Suppressor macrophage treated with lipopolysaccharide for 1 hour (primary cell): ENCODE data around the gene PI16.

Experiments
- DNase-seq, 3 donors: peaks; one replicate each; pipeline ENCODE4 v3.0.0-alpha.2; 2020 to 2022

Gene PI16, protein sequence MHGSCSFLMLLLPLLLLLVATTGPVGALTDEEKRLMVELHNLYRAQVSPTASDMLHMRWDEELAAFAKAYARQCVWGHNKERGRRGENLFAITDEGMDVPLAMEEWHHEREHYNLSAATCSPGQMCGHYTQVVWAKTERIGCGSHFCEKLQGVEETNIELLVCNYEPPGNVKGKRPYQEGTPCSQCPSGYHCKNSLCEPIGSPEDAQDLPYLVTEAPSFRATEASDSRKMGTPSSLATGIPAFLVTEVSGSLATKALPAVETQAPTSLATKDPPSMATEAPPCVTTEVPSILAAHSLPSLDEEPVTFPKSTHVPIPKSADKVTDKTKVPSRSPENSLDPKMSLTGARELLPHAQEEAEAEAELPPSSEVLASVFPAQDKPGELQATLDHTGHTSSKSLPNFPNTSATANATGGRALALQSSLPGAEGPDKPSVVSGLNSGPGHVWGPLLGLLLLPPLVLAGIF

DNA sequence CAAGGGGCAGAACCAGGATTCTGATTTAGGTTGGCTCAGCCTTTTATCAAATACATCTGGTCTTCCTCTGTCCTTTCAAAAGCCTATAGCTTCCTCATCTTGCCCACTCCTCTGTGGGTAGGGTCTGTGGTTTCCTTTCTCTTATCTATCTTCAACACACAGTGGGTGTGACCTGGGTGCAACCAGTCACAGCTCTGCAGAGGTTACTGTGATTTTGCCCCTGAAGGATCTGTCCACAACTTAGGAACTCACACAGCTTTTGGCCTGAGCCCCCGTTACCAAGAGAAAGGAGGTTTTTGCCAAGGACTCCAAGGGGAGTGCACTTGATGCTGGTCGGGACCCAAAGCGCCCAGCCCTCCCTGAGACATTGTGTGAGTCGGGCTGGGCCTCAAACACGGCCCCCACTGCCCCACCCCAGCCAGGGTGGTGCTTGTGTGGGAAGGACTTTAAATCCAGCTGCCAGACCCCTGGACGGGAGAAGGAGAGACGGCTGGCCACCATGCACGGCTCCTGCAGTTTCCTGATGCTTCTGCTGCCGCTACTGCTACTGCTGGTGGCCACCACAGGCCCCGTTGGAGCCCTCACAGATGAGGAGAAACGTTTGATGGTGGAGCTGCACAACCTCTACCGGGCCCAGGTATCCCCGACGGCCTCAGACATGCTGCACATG lies at the start of gene PI16:
Gene PI16, plus strand, starts transcription at position 477 of the 670 bp plus-strand sequence. Its CDS starts 23 bp downstream, at position 500.
- no peak for DNase-seq

DNA sequence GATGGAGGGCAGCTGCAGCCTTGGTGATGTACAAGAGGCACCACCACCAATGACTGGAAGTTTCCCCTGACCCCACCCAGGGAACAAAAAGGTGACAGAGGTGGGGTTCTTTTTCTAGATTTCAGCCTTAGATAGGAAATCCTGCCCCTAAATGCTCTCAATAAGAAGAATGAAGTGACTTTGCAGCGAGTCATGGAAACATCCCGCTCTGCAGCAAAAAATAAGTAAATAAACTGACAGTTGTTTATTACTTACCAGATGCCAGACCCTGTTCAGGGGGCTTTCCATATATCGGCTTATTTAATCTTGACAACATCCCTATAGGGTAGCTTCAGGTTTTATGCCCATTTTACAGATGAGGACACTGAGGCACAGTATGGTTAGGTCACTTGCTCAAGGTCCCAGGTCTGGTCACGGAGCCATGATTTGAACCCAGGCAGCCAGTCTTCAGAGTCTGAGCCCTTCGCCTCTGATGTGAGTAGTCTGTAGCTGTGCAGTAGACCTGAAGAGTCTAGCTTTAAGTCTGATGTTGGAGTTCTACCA lies 49.6 kb upstream of the PI16 start:
- no peak for DNase-seq

DNA sequence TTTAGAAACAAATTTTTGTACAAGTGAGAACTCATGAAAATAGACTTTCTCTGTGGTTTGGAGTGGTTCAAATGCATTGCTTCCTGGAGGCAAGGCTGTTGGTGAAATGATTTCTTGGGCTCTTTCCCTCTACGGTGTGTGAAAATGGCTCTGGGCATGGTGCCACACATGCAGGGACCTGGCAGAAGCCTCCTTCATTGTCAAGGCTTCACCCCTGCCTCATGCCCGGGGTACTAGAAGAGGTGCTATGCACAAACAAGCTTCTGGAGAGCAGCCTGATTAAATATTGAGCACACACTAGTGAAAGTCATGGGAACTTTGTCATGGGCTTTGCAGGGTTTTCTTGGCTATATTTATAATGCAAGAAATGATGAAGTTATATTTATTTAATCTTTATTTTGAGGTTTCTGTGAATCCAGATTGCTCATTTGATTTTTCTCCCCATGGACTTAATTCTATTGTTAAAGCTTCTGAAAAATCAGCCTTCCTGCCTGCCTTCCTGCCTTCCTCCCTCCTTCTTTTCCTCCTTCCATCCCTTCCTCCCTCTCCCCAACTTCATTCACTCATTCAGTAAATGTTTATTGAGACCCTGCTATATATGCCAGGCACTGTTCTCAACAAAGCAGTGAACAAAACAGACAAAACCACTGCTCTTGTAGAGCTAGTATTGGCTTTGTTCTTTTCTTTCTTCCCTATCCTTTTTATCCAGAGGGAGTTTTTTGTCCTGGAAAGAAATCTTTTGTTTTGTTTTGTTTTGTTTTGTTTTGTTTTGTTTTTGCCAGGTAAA lies 47.8 kb upstream of the PI16 start:
- DNase-seq: no peak

DNA sequence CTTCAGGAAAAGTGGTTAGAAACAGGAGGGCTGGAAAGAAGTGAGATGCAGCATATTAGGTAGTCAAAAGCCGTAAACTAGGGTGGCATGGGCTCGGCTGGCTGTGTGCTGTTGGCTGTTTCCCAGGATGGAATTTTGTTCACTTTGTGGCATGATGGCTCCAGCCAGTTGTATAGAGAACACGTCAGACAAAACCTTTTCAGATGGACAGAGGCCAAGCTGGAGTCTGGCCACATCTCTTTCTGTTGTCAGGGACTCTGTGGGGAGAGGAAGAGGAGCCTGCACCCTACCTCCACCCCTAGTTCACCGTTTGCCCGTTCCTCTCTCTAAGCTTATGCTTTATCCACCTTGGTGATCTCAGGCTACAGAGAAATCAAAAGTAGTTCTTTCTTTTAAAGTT lies 46.8 kb upstream of the PI16 start:
- DNase-seq: no peak

DNA sequence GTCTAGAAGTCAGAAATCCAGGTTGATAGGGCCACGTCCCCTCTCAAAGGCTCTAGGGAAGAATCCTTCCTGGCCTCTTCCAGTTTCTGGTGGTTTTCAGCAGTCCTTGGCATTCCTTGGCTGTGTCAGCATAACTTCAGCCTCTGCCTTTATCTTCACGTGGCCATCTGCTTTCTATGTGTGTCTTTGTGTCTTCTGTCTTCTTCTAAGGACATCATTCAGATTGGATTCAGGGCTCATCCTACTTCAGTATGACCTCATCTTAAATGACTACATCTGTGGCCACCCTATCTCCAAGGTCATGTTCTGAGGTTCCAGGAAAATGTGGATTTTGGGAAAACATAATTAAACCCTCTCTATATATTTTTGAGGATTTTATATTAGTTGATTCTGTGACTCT lies 45.8 kb upstream of the PI16 start:
- DNase-seq: no peak

DNA sequence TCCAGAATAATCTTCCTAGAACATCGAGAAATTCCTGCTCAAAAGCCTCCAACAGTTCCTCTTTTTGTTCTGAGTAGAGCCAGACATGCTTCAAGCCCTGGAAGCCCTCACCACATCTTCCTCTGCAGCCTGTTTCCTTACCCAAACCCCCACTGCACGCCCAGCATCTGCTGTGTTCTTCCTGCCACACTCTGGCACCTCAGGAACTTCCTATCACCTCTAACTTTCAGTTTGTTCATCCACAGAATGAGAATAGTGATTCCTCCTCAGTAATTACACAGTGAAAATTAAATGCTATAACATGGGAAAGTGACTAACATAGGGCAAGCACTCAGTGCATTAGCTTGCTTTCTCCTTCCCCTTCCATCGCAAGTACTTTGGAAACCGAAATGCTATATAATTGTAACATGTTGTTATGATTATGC lies 42.5 kb upstream of the PI16 start:
- DNase-seq: peak; percentile 31 to 32 (median 32)

DNA sequence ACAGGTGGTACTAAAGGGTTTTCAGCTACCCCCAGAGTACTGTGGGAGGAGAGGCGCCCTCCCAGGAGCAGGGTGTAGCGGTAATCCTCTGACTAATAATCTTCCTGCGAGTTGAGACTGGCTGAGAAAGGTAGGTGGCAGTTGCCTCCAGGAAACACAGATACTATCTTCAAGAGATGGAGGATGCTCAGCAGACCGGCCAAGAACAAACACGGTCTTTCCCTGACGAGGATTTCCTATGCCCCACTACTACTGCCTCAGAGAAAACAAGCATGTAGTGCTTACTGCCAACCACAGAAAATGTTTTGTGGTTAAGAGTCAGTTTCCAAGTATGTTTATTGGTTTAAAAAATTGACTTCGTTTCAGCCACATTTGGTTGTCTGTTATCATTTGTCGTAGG lies 42.0 kb upstream of the PI16 start:
- DNase-seq: no peak

DNA sequence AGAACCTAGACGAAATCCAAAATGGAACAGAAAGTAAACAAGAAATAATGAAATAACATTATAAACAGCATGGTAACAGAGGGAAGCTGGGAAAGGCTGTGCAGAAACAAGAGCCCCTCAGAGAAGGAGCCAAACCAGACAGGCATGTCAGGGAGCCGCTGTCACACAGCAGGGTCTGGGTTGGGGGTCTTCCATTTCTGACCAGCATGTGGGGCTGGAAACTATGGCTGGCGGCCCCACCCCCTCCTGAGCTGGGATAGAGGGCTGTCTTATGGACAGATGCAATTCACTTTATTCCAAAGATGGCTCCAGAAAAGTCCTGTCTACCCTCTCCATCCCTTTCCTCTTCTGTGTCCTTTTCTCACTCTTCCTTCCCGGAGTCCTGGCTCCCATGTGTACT lies 41.5 kb upstream of the PI16 start:
- no peak for DNase-seq

DNA sequence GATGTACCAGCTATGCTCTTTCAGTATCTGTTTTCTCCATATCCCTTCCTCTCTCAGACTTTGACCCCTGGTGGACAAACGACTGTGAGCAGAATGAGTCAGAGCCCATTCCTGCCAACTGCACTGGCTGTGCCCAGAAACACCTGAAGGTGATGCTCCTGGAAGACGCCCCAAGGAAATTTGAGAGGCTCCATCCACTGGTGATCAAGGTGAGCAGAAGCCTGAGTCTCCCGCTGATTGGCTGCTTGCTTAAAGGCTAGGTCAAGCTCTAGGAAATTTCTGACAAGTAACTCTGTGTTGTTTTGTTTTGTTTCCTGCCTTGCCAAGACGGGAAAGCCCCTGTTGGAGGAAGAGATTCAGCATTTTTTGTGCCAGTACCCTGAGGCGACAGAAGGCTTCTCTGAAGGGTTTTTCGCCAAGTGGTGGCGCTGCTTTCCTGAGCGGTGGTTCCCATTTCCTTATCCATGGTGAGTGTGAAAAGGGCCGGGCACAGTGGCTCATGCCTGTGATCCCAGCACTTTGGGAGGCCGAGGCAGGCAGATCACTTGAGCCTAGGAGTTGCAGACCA lies 40.2 kb upstream of the PI16 start:
- DNase-seq: peak; percentile 40 to 55 (median 47)

DNA sequence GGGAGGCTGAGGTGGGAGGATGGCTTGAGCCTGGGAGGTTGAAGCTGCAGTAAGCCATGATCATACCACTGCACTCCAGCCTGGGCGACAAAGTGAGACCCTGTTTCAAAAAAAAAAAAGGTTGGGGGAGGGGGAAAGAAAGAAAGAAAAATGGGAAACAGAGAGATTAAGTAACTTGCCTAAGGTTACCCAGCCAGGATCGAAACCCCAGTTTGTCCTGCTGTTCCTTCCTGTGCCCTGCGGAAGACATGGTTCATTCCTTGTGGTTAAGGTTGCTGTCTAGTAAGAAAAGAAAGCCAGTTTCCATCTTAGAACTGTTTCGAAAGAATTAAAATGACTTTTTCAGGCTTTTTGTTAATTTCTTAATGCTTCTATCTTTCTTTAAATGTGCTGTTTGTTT lies 38.9 kb upstream of the PI16 start:
- DNase-seq: peak in 1 of 3 donors; percentile 25

DNA sequence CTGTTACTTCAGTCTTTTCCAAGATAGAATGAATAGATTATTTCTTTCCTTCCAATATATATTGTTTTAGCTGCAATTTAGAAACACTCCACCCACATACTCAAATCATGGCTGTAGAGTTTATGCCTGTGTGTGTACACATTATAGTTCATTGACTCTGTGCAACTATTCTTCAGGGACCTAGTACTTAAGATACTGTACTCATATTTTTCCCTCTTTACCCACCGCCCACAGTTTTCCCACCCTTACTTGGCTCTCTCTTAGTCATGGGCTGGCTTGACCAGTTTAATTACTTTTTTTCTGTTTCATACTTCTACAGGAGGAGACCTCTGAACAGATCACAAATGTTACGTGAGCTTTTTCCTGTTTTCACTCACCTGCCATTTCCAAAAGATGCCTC lies 38.4 kb upstream of the PI16 start:
- peak; percentile 2 to 31 (median 26) for DNase-seq

DNA sequence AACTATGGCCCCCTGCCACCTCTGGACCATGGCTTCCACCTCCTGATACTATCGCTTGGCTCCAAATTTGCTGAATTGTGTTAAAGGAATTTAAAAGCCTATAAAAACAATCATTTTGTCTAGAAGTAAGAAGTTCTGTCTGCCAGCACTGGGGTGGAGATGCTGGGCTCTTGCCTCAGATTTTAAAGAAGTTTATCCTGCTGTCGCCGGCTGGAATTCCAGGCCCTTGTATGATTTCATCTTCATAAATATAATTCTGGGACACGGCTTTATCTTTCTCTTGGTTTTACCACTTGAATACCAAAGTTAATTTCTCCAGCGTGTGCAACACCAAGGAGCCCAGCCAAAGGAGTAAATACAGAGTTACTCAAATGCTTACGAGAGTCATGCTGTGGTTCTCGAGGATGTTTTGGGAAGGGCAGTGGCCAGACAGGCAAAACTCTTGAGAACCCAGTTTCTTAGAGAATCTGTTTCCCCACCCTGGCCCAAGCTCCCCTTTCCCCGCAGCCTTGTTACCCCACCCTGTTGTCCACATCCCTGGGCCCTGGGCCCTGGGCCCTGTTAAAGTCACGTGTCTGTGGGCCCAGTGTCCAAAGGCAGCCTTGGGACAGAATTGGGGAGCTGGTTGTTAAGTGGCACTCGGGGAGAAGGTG lies 36.9 kb upstream of the PI16 start:
- no peak for DNase-seq

DNA sequence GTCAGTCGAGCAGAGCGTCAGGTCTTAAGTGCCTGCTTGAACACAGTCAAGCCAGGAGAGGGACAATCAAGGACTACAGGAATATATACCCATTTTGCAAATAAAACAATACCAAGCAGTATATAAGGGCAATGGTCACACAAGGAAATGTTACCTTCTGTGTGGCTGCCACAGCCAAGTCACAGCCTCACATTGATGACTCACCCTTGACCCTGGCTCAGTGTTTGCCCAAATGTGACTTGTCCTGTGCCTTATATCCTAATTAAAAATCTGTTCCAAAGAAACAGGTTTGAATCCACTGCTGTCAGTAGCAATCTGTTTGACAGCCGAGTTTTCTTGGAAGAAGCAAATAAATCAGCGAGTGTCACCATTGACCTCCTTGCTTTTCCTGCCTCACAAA lies 34.5 kb upstream of the PI16 start:
- DNase-seq: no peak

DNA sequence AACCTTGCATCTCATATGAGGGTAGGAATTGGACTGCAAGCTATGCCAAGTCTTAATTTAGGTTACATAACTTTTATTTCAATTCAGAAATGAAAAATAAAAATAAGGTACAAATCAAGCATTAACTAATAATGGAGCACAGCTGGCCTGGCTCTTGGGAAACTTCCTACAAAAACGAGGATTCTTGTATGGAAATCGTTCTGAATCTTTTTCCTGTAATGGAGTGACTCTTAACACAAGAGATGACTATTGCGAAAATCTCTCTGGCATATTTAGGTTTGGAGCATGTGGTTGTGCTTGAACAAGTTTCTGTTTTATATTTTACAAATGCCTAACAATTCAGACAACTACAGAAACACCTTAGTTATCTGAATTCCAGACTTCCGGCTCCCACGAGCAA lies 34.0 kb upstream of the PI16 start:
- DNase-seq: no peak

DNA sequence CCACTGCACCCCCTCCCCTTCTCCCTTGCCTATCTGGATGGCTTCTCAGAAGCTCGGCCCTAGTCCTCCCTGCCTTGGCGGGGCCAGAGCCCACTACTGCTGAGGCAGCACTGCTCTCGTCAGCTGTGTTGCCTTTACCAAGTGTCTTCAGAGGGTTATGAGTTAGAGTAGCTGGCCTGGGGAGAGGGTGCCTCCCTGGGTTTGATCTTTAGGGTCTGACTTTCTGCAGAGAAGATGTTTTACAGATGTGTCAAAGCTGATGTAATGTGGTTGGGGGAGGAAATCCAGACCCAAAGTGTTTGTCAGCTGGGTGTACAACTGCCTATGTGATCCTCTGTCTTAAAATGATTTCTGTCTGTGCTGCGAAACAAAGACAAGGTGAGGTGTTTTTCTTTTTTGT lies 30.4 kb upstream of the PI16 start:
- no peak for DNase-seq

DNA sequence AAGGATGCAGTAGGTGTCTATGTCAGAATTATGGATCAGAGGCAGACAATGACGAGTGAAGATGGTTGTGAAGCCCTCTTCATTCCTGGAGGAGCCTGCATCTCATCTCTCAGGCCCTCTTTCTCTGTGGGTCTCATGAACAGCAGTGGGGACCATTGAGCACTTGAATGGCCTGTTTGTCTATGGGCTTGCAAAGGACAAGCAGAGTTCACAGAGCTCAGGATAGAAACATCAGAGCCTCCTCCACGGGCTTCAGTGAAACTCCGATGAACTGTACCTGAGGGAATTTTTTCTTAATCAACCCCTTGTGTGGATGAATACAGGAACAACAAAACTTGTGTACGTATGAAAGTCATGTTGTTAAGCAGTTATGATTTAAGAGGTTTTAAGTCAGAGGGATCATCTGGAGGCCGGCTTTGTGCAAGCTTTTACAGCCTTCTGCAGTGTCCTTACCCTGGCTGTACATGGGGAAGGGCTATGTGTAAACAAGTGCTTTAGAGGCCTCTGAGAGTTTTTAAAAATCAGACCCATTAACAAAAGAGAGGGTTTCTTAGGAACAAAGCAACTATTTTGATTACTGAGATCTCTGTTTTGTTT lies 29.7 kb upstream of the PI16 start:
- no peak for DNase-seq

DNA sequence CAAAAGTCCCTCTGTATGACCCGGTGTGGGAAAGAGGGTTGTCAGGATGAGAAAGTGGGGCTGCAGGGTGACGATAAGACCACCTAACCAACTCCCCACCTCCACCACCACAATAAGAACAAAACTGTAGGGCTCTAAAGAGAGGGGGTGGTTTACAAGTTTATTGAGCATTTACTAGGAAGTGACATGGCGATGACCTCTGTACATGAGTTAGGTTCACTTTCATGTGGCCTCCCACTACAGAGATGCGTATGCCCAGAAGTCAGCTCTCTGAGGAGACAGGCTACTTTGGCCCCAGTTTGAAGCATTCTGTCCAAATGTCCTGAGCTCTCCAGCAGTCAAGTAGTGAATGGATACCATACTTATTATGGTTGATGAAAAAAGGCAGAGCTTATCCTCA lies 28.7 kb upstream of the PI16 start:
- DNase-seq: no peak

DNA sequence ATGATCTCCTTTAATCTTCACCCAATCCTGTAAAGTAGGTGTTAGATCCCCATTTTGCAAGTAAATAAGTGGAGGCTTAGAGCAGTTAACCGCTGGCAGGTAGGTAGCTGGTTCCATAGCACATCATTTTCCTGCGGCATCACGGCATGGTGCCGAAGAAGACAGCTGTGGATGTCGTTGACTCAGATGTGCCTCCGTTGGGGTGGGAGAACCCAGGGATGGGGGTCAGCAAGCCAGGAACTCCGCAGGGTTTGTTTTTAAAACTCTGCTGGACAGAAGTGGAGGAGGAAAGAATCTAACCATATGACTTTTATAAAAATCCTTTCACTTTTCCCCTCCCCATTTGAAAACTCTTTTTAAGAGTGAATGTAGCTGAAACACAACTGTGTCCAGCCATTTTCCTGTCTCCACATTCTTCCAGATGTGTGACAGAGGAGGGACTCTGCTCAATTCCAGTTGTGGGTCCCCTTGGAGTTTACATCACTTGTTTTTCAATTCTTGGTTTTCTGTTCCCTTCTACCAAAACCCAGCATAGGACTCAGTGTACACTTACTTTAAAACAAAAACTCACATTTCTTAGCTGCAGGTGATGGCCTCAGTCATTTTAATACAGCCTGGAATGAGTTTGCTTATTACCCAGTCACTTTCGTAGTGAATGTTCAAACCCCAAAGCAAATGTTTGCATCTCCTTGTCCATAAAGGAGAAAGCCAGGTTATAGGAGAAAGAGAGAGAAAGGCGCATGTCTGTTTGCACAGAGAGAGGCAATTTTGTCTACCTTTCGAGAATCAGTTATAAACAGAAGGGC lies 27.6 kb upstream of the PI16 start:
- no peak for DNase-seq

DNA sequence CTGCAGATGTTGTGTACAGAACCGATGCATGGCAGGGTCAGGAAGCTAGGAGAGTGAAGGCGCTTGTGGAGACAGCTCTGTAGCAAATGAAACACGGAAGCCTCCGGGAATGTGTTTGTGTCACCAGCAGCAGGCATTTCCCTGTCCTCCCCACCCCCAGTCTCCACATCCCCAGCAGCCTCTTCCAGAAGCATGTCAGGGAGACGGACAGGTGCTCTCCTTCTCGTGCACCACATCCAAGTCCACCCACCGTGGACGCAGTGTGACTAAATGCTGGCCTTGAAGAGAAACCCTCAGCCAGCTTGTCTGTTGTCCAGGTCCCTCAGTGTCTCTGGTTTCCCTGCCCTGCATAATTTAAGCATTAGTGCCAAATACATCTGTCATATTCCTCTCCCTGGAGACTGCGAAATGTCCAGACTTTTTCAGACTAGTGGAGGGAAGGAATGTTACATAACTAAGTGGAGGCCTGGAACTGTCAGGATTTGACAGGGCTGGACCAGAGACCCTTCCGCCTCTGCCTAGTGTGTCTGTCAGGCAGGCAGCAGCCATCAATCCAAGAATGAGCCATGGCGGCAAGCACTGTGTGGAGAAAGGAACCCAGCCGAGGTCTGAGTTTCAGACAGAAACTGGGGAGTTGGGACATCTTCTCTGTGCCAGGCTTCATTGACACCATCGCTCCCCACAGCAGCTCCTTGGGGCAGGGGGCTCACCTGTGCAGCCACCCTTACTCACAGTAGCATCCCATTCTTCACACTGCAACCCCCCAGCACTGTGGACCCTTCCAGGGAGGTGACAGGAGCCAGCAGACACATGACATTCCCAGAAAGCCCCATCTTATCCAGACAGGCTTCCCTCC lies 26.6 kb upstream of the PI16 start:
- DNase-seq: no peak

DNA sequence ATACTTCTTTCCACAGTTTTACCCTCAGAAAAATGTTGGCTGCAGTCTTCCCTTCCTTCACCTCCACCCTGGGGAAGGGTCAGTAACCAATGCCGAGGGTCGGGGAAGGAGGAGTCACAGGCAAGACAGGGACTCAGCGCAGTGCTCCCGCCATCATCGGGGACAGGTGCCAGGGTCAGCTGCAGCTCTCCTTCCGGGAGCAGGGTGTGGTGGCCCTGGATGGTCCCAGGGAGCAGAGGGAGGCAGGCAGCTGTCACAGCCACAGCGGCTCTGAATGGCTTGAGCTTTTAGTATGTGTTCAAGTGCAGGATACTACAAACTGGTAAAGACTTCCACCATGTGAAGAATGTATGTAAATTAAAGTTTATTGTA lies 26.0 kb upstream of the PI16 start:
- no peak for DNase-seq
